Rectal smooth muscle tissue (tissue), 1 donor: ENCODE results near the gene CHCHD6.

Source experiments
- H3K27ac ChIP-seq: one replicate; pipeline ENCODE4 v1.7.0; 2013; ENCODE audit warnings: low read depth, low read length, inconsistent platforms
- H3K27me3 ChIP-seq: one replicate; pipeline ENCODE4 v1.7.0; 2013; ENCODE audit warnings: low read length; ENCODE audit not compliant: control insufficient read depth, insufficient read depth
- H3K36me3 ChIP-seq: one replicate; pipeline ENCODE4 v1.7.0; 2013; ENCODE audit warnings: low read length; ENCODE audit not compliant: control insufficient read depth, insufficient read depth
- H3K4me1 ChIP-seq: one replicate; pipeline ENCODE4 v1.7.0; 2013; ENCODE audit warnings: low read length; ENCODE audit not compliant: control insufficient read depth, insufficient read depth
- H3K4me3 ChIP-seq: one replicate; pipeline ENCODE4 v1.7.0; 2013; ENCODE audit warnings: low read length
- H3K9ac ChIP-seq: one replicate; pipeline ENCODE4 v1.7.0; 2013; ENCODE audit warnings: low read length

Gene CHCHD6

DNA sequence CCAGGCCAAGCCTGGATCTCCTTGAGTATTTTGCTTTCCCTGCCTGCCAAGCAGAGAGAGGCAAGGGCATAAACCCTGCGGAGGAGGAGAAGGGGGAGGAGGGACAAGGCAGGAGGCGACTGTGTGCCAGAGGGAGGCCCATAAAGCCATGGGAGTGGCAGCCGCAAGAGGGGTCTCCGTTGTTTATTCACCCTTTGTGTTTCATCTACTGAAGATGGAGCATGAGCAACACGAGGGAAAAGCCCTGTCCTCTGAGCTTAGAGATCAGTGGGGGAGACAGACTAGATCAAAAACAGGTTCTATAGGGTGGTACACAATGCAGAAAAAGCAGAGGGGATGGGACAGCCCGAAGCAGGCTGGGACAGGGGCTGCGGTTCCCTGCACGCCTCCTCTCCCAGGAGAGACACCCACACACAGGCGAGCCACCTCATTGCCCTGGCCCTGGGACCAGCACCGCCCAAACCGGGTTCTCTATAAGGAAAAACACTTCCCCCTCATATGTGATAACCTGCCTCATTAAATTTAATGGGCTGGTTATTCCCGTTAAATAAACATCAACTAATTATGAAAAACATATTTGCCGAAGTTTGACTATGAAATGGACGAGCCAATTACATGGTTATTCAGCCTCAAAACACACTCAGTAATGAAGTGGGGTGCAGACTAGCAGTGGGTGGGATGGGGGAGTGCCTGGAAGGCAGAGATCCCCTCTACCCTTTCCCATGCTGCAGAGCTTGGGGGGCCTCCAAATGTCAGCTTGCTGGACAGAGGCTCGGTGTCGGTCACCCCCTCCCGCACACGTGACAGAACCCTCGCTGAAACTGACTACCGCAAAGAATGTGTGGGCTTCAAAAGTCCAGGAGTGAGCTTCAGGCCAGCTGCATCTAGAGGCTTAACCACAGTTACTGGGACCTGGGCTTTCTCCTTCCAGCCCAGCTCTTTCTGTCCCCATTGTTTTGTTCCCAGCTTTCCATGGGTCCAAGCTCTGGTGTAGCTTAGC lies 264.7 kb downstream of the CHCHD6 start:
- Histone ChIP-seq H3K4me1 (no peaks in the 10 kb centered on the region), H3K9ac (no peak overlapping the region), H3K27me3 (no peaks in the 10 kb centered on the region), H3K4me3 (no peak overlapping the region), H3K27ac (no peak overlapping the region), H3K36me3 (no peaks in the 10 kb centered on the region)

DNA sequence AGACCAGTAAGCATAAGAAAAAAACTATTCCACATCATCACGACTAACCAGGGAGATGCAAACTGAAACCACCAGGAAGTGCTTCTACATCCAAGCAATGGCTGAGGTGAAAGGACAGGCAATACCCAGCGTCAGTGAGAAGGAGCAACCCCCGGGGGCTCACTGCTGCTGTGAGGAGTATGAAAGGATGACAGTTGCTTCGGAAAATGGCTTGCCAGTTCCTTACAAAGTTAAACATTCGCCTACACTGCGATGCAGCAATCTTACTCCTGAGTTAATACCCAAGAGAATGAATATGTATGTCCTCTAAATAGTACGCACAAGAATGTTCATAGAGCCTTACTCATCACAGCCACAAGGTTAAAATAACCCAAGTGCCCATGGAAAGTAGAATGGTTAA lies 265.5 kb downstream of the CHCHD6 start:
- Histone ChIP-seq H3K27me3 (no peaks in the 10 kb centered on the region), H3K9ac (no peak overlapping the region), H3K4me1 (no peaks in the 10 kb centered on the region), H3K27ac (no peak overlapping the region), H3K4me3 (no peak overlapping the region), H3K36me3 (no peaks in the 10 kb centered on the region)

- H3K4me3 ChIP-seq: no peak overlapping the region
- H3K27me3 ChIP-seq: no peaks in the 10 kb centered on the region
- no peak overlapping the region for H3K9ac ChIP-seq
- no peaks in the 10 kb centered on the region for H3K4me1 ChIP-seq
- no peak overlapping the region for H3K27ac ChIP-seq
- H3K36me3 ChIP-seq: no peaks in the 10 kb centered on the region
Measured at GRCh38 chr3:126970101-126970500, 266.1 kb downstream of the CHCHD6 start.

GRCh38 chr3:126970921-126971320 lies 266.9 kb downstream of the CHCHD6 start:
- no peaks in the 10 kb centered on the region for H3K36me3 ChIP-seq
- H3K9ac ChIP-seq: no peak overlapping the region
- no peak overlapping the region for H3K4me3 ChIP-seq
- no peaks in the 10 kb centered on the region for H3K27me3 ChIP-seq
- no peak overlapping the region for H3K27ac ChIP-seq
- no peaks in the 10 kb centered on the region for H3K4me1 ChIP-seq

DNA sequence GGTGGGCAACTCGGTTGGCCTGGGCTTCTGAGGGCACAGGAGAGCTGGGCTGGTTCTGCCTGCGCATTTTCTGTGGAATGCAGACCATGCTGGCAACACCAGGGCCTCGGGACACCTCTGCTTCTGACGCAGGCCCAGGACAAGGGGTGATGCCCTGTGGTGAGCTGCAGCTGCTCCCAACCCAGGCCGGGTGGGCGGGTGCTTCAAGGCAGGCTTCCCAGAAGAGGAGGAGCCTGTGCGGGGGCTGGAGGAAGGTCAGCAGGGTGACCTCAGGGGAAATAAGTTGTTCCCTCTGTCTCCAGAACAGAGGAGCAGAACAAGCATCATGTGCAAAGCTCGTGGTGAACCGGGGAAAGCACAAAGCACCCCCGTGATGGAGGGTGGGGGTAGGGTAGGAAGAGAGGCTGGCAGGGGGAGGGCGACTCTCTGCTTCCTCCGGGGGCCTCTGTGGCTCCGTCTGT lies 267.9 kb downstream of the CHCHD6 start:
- Histone ChIP-seq H3K4me3 (no peak overlapping the region), H3K27me3 (no peaks in the 10 kb centered on the region), H3K27ac (no peak overlapping the region), H3K4me1 (no peaks in the 10 kb centered on the region), H3K9ac (no peak overlapping the region), H3K36me3 (no peaks in the 10 kb centered on the region)

DNA sequence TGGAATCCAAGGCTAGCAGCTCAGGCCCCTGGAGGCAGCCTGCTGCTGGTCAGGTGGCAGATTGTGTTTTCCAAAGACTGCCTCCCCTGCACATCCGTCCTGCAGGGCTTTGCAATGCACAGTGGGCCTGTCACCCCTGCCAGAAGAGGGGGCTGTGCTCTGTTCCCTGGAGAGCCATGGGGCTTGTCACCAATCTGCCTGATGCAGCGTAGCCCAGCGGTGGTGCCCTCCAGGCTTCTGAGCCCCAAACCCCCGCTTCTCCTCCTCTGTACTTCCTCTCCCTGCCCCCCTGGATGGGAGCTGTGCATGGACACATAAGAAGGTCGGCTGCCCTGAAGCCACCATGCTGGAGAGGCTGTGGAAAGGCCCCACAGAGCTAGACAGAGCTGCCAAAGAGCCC lies 268.8 kb downstream of the CHCHD6 start:
- Histone ChIP-seq H3K4me3 (no peak overlapping the region), H3K9ac (no peak overlapping the region), H3K27ac (no peak overlapping the region), H3K36me3 (no peaks in the 10 kb centered on the region), H3K4me1 (no peaks in the 10 kb centered on the region), H3K27me3 (no peaks in the 10 kb centered on the region)

DNA sequence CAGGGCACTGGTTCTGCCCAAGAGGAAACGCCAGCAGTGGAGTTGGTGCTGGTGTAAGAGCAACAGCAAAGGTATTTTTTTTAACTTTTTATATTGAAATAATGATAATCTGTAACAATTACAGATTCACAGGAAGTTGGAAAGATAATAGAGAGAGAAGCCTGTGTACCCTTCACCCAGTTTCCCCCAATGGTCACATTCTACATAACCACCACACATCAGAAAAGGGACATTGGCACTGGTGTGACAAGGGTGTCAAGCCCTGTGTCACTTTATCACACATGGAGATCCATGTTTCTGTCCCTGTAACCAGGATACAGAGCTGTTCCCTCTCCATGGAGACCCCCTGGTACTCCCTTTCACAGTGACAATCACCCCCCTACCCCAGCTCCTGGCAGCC lies 269.8 kb downstream of the CHCHD6 start:
- Histone ChIP-seq H3K27me3 (no peaks in the 10 kb centered on the region), H3K36me3 (no peaks in the 10 kb centered on the region), H3K27ac (no peak overlapping the region), H3K4me3 (no peak overlapping the region), H3K9ac (no peak overlapping the region), H3K4me1 (no peaks in the 10 kb centered on the region)

- H3K36me3 ChIP-seq: no peaks in the 10 kb centered on the region
- no peak overlapping the region for H3K9ac ChIP-seq
- H3K27ac ChIP-seq: no peak overlapping the region
- no peaks in the 10 kb centered on the region for H3K27me3 ChIP-seq
- H3K4me3 ChIP-seq: no peak overlapping the region
- no peaks in the 10 kb centered on the region for H3K4me1 ChIP-seq
Measured at GRCh38 chr3:126974756-126975155, 270.7 kb downstream of the CHCHD6 start.

GRCh38 chr3:126976906-126977305 lies 272.9 kb downstream of the CHCHD6 start:
- no peaks in the 10 kb centered on the region for H3K4me1 ChIP-seq
- H3K36me3 ChIP-seq: no peaks in the 10 kb centered on the region
- H3K27me3 ChIP-seq: no peaks in the 10 kb centered on the region
- H3K27ac ChIP-seq: no peak overlapping the region
- no peak overlapping the region for H3K4me3 ChIP-seq
- no peak overlapping the region for H3K9ac ChIP-seq

DNA sequence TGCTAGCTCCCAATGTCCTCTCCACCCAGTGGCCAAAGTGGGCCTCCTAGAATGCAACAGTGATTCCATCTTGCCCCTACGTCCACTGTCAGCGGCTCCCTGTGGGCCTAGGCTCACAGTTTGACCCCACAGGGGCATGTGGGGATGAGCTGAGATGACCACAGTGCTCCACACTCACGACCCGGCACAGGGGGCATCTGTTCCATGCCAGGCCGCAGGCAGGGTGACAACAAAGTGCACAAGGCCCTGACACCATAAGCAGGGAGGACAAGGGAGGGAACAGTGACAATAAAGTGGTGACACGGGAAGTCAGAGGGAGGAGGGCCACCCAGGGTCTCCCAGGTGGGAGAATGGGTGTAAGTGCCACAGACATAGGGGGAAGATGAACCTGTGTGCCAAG lies 273.8 kb downstream of the CHCHD6 start:
- no peaks in the 10 kb centered on the region for H3K4me1 ChIP-seq
- no peaks in the 10 kb centered on the region for H3K27me3 ChIP-seq
- H3K9ac ChIP-seq: no peak overlapping the region
- no peaks in the 10 kb centered on the region for H3K36me3 ChIP-seq
- no peak overlapping the region for H3K4me3 ChIP-seq
- H3K27ac ChIP-seq: no peak overlapping the region

GRCh38 chr3:126978291-126978690 lies 274.3 kb downstream of the CHCHD6 start:
- Histone ChIP-seq H3K27ac (no peak overlapping the region), H3K36me3 (no peaks in the 10 kb centered on the region), H3K9ac (no peak overlapping the region), H3K27me3 (no peaks in the 10 kb centered on the region), H3K4me1 (no peaks in the 10 kb centered on the region), H3K4me3 (no peak overlapping the region)

DNA sequence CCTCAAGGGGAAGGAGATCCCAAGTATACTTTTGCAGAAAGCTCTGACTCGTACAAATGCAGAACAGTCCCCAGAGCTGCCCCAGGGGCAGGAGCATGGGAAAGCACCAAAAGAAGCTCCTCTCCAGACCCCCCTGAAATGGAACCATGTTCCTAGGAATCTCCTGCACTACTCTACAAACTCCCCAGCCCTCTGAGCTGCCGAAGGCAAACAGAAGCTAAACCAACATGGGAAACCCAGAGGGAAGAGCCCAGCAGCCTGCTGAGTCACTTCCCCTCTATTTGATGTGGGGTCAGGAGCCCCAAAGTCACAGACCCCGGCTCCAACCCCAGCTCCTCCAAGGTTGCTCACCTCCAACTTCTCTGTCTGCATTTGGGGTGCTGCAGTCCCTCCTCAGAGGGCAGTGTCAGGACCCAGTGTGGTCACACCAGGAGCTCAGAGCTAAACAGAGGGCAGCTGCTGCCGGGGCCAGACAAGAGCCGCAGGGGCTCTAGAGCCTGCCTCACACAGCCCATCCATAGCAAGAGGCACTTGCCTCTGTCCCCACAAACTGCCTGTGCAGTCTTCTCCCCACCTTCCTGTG lies 275.1 kb downstream of the CHCHD6 start:
- no peaks in the 10 kb centered on the region for H3K4me1 ChIP-seq
- no peak overlapping the region for H3K27ac ChIP-seq
- no peaks in the 10 kb centered on the region for H3K36me3 ChIP-seq
- H3K4me3 ChIP-seq: no peak overlapping the region
- no peak overlapping the region for H3K9ac ChIP-seq
- no peaks in the 10 kb centered on the region for H3K27me3 ChIP-seq
